Urinary bladder (tissue), 4 donors: ENCODE measurements around the gene NIM1K. TPM values are rescaled to one million over a fixed set of nuclear protein-coding genes. Genes with fewer than 3 reads are reported as not detected.
"Not testable (repeated sequence)": the region's sequence is repeated elsewhere in the genome, so short reads cannot be mapped to it uniquely, and the experiment has no call there.

Experiments
- DNase-seq: peaks from one replicate; pipeline ENCODE4 v3.0.0-alpha.2; 2015; ENCODE audit errors: extremely low spot score
- H3K27ac ChIP-seq: one replicate; pipeline ENCODE4 v1.5.1; 2013; ENCODE audit warnings: low read depth, mild to moderate bottlenecking, moderate library complexity
- H3K36me3 ChIP-seq: one replicate; pipeline ENCODE4 v1.6.1; 2013; ENCODE audit warnings: mild to moderate bottlenecking, moderate library complexity; ENCODE audit not compliant: insufficient read depth
- H3K4me1 ChIP-seq: one replicate; pipeline ENCODE4 v1.6.1; 2013; ENCODE audit warnings: mild to moderate bottlenecking, moderate library complexity; ENCODE audit not compliant: insufficient read depth
- H3K4me3 ChIP-seq: one replicate; pipeline ENCODE4 v1.5.1; 2013; ENCODE audit warnings: low read depth, low read length
- WGBS: extraction: QIAGEN DNeasy Blood & Tissue Kit; methylation state at CpG from one replicate; pipeline ENCODE4 v1.1.7; 2013; 5-methylcytosine and 5-hydroxymethylcytosine counted together
- polyA plus RNA-seq: library from polyadenylated mRNA; stranded (reverse); fragments of 200-250 nt; gene quantifications from one replicate; pipeline ENCODE4 v1.2.3, GENCODE V29; 2013
- total RNA-seq: library from RNA; depleted of rRNA; stranded (reverse); fragments of >200 nt; gene quantifications from one replicate; pipeline ENCODE4 v1.2.3, GENCODE V29; 2014
- donor health status: healthy with polysubstance abuse.
- donor health status: healthy.

The NIM1K gene
- total RNA-seq = 0.53 TPM
- 1.3 TPM for polyA plus RNA-seq

DNA sequence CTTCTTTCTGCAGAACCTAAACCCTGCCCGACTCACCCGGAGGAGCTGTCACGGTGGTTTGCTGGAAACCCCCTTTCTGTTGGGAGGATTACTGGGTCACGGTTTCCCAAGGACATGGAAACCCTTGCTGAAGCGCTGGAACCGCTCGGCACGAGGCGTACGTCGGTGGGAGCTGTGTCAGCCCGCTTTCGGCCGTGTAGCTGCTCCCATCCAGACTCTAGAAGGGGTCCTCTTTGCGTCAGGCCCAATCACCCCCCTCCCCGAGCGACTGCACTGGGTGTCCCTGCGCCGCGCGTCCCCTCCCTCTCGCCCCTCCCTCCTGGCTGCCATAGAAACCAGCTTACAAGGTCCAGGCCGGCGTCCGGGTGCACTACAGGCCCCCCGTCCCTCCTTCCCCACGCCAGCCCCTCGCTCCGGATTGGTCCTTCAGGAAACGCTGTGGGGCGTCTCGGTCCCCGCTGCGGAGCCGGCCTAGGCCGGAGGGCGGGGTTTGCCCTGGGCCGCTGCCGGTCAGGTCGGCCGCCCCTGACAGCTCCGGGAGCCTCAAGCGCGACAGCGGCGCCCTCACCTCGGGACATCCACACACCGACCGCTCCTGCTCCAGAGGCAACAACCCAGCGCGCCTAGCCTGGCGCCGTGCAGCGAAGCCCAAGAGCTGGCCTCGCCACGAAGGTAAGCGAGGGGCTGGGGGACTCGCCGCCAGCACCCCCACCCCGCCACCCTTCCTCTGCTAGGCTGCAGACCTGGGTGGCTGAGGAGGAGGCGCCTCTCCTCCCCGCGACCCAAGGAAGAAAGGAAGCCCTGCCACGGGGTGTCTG lies at the start of gene NIM1K:
TSS of gene NIM1K (plus strand) at position 486 of the 818 bp plus-strand sequence. CDS start 53,551 bp downstream, outside the sequence.
- H3K27ac ChIP-seq = no peak within 1 kb of the TSS
- H3K4me1 ChIP-seq = no peaks in the 10 kb centered on the region
- no peak for DNase-seq
- under 1% methylated on average over 64 of the region's 64 CpGs for WGBS
- H3K36me3 ChIP-seq = no peaks in the 10 kb centered on the region
- peak within 1 kb of the TSS; percentile 51 for H3K4me3 ChIP-seq

DNA sequence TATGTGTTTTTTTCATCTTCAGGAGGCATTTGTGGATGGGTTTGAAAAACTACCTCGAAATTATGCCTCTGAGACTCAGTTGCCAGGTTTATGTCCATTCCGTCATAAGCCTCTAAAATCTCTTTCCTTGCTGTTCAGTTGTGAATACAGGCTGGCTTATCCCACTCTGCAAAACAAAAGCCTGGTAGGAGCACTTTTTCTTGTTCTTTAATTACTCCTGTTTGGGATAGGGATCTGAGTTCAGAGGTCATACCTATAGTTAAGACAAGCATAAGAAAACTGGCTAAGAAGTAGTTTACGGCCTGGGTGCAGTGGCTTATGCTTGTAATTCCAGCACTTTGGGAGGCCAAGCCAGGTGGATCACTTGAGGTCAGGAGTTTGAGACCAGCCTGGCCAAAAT lies 47.0 kb upstream of the NIM1K start:
- Histone ChIP-seq H3K4me1 (no peaks in the 10 kb centered on the region), H3K36me3 (no peaks in the 10 kb centered on the region), H3K4me3 (no peak overlapping the region), H3K27ac (no peak overlapping the region)
- DNase-seq = no peak
- 94% methylated on average over 3 of the region's 3 CpGs for WGBS

GRCh38 chr5:43146958-43147357 lies 45.1 kb upstream of the NIM1K start:
- 95% methylated on average over 1 of the region's 1 CpG for WGBS
- H3K36me3 ChIP-seq = no peaks in the 10 kb centered on the region

GRCh38 chr5:43148417-43148816 lies 43.6 kb upstream of the NIM1K start:
- Histone ChIP-seq H3K4me1 (no peaks in the 10 kb centered on the region), H3K36me3 (no peaks in the 10 kb centered on the region), H3K4me3 (no peak overlapping the region), H3K27ac (no peak overlapping the region)
- no peak for DNase-seq
- 69% methylated on average over 1 of the region's 1 CpG for WGBS

More at GRCh38 chr5:43146958-43147357, 45.1 kb upstream of the NIM1K start:
- DNase-seq = no peak
- no peak overlapping the region for H3K27ac ChIP-seq
- no peak overlapping the region for H3K4me3 ChIP-seq
- H3K4me1 ChIP-seq = no peaks in the 10 kb centered on the region

DNA sequence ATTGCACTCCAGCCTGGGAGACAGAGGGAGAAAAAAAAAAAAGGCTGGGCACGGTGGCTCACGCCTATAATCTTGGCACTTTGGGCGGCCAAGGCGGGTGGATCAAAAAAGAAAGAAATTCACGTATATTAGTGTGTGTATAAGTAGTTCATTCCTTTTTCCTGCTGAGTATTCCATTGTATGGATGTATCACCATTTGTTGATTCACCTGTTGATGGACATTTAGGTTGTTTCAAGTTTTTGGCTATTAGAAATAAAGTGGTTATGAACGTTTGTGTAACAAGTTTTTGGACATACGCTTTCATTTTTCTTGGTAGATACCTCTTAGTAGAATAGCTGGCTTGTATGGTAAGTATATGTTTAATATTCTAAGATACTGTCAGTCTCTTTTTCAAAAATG lies 42.8 kb upstream of the NIM1K start:
- no peak for DNase-seq
- 95% methylated on average over 7 of the region's 7 CpGs for WGBS
- no peaks in the 10 kb centered on the region for H3K36me3 ChIP-seq
- no peak overlapping the region for H3K4me3 ChIP-seq
- H3K4me1 ChIP-seq = no peaks in the 10 kb centered on the region
- no peak overlapping the region for H3K27ac ChIP-seq

GRCh38 chr5:43150075-43150474 lies 42.0 kb upstream of the NIM1K start:
- H3K27ac ChIP-seq = no peak overlapping the region
- H3K4me1 ChIP-seq = no peaks in the 10 kb centered on the region
- no peak for DNase-seq
- H3K36me3 ChIP-seq = no peaks in the 10 kb centered on the region
- 71% methylated on average over 2 of the region's 2 CpGs for WGBS
- no peak overlapping the region for H3K4me3 ChIP-seq

DNA sequence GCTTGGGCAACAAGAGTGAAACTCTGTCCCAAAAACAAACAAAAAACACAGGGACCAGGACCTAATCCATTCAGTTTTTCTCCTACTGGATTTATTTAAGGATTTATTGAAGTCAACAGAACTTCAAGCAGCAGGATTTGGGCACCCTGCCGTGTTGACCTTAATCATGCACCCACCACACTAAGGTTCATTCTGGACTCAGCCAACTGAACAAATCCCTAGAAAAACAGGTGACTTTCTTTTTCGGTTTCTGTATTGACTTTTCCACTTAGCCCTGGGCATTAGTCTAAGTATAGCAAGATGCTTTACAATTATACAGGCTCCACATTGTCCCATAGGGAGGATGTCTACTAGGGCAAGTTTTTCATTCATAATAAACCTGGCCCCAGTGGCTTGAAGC lies 41.3 kb upstream of the NIM1K start:
- 90% methylated on average over 2 of the region's 2 CpGs for WGBS
- H3K27ac ChIP-seq = no peak overlapping the region

GRCh38 chr5:43152946-43153345 lies 39.1 kb upstream of the NIM1K start:
- H3K4me3 ChIP-seq = no peak overlapping the region
- no peaks in the 10 kb centered on the region for H3K4me1 ChIP-seq
- H3K27ac ChIP-seq = no peak overlapping the region
- no peaks in the 10 kb centered on the region for H3K36me3 ChIP-seq
- no peak for DNase-seq
- 83% methylated on average over 3 of the region's 3 CpGs for WGBS

More for the DNA sequence above, 41.3 kb upstream of the NIM1K start:
- Histone ChIP-seq H3K36me3 (no peaks in the 10 kb centered on the region), H3K4me3 (no peak overlapping the region), H3K4me1 (no peaks in the 10 kb centered on the region)
- no peak for DNase-seq

GRCh38 chr5:43154469-43154868 lies 37.6 kb upstream of the NIM1K start:
- Histone ChIP-seq H3K36me3 (no peaks in the 10 kb centered on the region), H3K4me1 (no peaks in the 10 kb centered on the region), H3K4me3 (no peak overlapping the region), H3K27ac (no peak overlapping the region)
- WGBS = 80% methylated on average over 4 of the region's 4 CpGs
- DNase-seq = no peak

- H3K27ac ChIP-seq = no peak overlapping the region
- DNase-seq = no peak
- no peaks in the 10 kb centered on the region for H3K36me3 ChIP-seq
- no peak overlapping the region for H3K4me3 ChIP-seq
- 72% methylated on average over 4 of the region's 4 CpGs for whole genome bisulfite sequencing
- no peaks in the 10 kb centered on the region for H3K4me1 ChIP-seq
Measured at GRCh38 chr5:43155394-43156096, 36.5 kb upstream of the NIM1K start.

- Histone ChIP-seq H3K36me3 (no peaks in the 10 kb centered on the region), H3K27ac (no peak overlapping the region), H3K4me3 (no peak overlapping the region), H3K4me1 (no peaks in the 10 kb centered on the region)
- DNase-seq = no peak
- WGBS = 78% methylated on average over 6 of the region's 6 CpGs
Measured at GRCh38 chr5:43156388-43156787, 35.6 kb upstream of the NIM1K start.

- DNase-seq = no peak
- 93% methylated on average over 3 of the region's 3 CpGs for WGBS
Measured at GRCh38 chr5:43157068-43157467, 35.0 kb upstream of the NIM1K start.

GRCh38 chr5:43161244-43161643 lies 30.8 kb upstream of the NIM1K start:
- 87% methylated on average over 5 of the region's 5 CpGs for WGBS
- Histone ChIP-seq H3K4me1 (no peaks in the 10 kb centered on the region), H3K36me3 (no peaks in the 10 kb centered on the region), H3K27ac (no peak overlapping the region), H3K4me3 (no peak overlapping the region)
- no peak for DNase-seq

More at GRCh38 chr5:43157068-43157467, 35.0 kb upstream of the NIM1K start:
- Histone ChIP-seq H3K4me1 (no peaks in the 10 kb centered on the region), H3K4me3 (no peak overlapping the region), H3K36me3 (no peaks in the 10 kb centered on the region), H3K27ac (no peak overlapping the region)

DNA sequence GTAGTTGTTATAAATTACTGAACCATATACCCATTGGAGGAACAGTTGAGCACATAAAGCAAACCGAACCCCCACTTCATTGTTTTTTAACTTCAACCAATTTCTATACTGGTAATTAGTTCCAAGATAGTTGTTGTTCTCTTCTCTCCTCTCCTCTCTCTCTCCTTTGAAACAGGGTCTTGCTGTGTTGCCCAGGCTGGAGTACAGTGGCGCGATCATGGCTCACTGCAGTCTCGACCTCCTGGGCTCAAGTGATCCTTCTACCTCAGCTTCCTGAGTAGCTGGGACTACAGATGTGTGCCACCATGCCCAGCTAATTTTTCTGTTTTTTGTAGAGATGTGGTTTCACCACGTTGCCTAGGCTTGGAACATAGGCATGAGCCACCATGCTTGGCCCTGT lies 27.2 kb upstream of the NIM1K start:
- H3K4me1 ChIP-seq, H3K27ac ChIP-seq, DNase-seq, H3K4me3 ChIP-seq, H3K36me3 ChIP-seq: not testable (repeated sequence)
- WGBS = 98% methylated on average over 5 of the region's 5 CpGs
